Caco-2 (cell line): ENCODE measurements around the gene CAPZA3. TPM values are rescaled to one million over a fixed set of nuclear protein-coding genes. Genes with fewer than 3 reads are reported as not detected.

Source experiments
- BruUV-seq: library from RNA; stranded (reverse); fragments of 400-500 nt; replicated peaks from 2 replicates; lab custom pipeline; 2021; lab: Mats Ljungman, UMichigan
- CTCF ChIA-PET: fragments of 300-600 bp; sonication (Branson Sonifier 250); formaldehyde crosslinking; loops from one replicate; lab custom pipeline; 2022; ENCODE audit warnings: antibody characterized with exemption; lab: Charles Lee
- POLR2A ChIA-PET: fragments of 300-600 bp; sonication (Branson Sonifier 250); formaldehyde crosslinking; loops from one replicate; lab custom pipeline; 2022; ENCODE audit warnings: antibody characterized with exemption; lab: Charles Lee
- DNase-seq, 2 experiments: peaks; one replicate each; pipeline versions ENCODE4 v3.0.0 to v3.0.0-alpha.2; 2020 to 2022
- H3K27me3 ChIP-seq: replicated peaks from 2 replicates; pipeline ENCODE4 v1.6.0; 2011; ENCODE audit warnings: low read length; ENCODE audit not compliant: control insufficient read depth, insufficient read depth
- H3K36me3 ChIP-seq: 2 replicates; pipeline ENCODE4 v1.5.1; 2011; ENCODE audit warnings: low read length; ENCODE audit not compliant: control insufficient read depth, insufficient read depth
- H3K4me1 ChIP-seq: fragments of 250-450 bp; sonication (Bioruptor Pico); 2 replicates; pipeline ENCODE4 v1.5.1; 2020; ENCODE audit warnings: mild to moderate bottlenecking
- H3K4me3 ChIP-seq: 2 replicates; pipeline ENCODE4 v1.5.1; 2011; ENCODE audit warnings: low read depth, mild to moderate bottlenecking, control low read depth, low read length
- H3K9me3 ChIP-seq: fragments of 250-450 bp; sonication (Bioruptor Pico); 2 replicates; pipeline ENCODE4 v1.5.1; 2020; ENCODE audit warnings: mild to moderate bottlenecking, moderate library complexity
- H3K27ac Mint-ChIP-seq: one replicate; pipeline ENCODE4 v1.8.0; 2022; ENCODE audit warnings: mixed read lengths; ENCODE audit not compliant: unreplicated experiment
- H3K27me3 Mint-ChIP-seq: one replicate; pipeline ENCODE4 v1.8.0; 2022; ENCODE audit warnings: mixed read lengths; ENCODE audit not compliant: insufficient read depth, unreplicated experiment
- H3K36me3 Mint-ChIP-seq: one replicate; pipeline ENCODE4 v1.8.0; 2022; ENCODE audit warnings: mild to moderate bottlenecking, mixed read lengths; ENCODE audit not compliant: insufficient read depth, unreplicated experiment
- H3K4me1 Mint-ChIP-seq: one replicate; pipeline ENCODE4 v1.8.0; 2022; ENCODE audit warnings: low read depth, mixed read lengths; ENCODE audit not compliant: unreplicated experiment
- H3K4me3 Mint-ChIP-seq: one replicate; pipeline ENCODE4 v1.8.0; 2022; ENCODE audit warnings: mild to moderate bottlenecking, moderate library complexity, mixed read lengths; ENCODE audit not compliant: unreplicated experiment
- H3K9me3 Mint-ChIP-seq: one replicate; pipeline ENCODE4 v1.8.0; 2022; ENCODE audit warnings: mixed read lengths; ENCODE audit not compliant: unreplicated experiment
- CTCF ChIP-seq, 2 experiments: fragments of 200-600 bp in 1 of 2; IDR thresholded peaks; 1 replicate in 1 of 2; 2 replicates in 1 of 2; pipeline versions ENCODE4 v1.5.1 to v1.8.0; 2011 to 2022; ENCODE audit warnings: antibody characterized with exemption in 1 of 2, control low read depth in 1 of 2, inconsistent platforms in 1 of 2, low read depth in 1 of 2, low read length in 1 of 2, mild to moderate bottlenecking in 1 of 2, moderate library complexity in 1 of 2; ENCODE audit not compliant: insufficient read depth in 1 of 2, severe bottlenecking in 1 of 2, unreplicated experiment in 1 of 2
- intact Hi-C: fragments of 100-400 bp; cut with micrococcal nuclease; formaldehyde crosslinking; loops from one replicate; pipeline ENCODE4 v1.10.0; 2022; ENCODE audit not compliant: unreplicated experiment
- total RNA-seq: library from RNA; stranded (reverse); gene quantifications from 2 replicates; pipeline ENCODE4 v1.2.3, GENCODE V29; 2022

The CAPZA3 gene
- total RNA-seq, 1 experiment from 2014 or later, result not detected

GRCh38 chr12:18696971-18697602 lies 40.8 kb upstream of the CAPZA3 start:
- POLR2A ChIA-PET, result no interaction called here
- BruUV-seq, result no TSS peak

GRCh38 chr12:18700271-18700670 lies 37.6 kb upstream of the CAPZA3 start:
- H3K4me3 Mint-ChIP-seq, result no peak overlapping the region
- no peak overlapping the region for H3K4me3 ChIP-seq
- TF ChIP-seq CTCF (IDR thresholded peaks at IDR 0.05; ENCODE audit: insufficient read depth in 1 of 2, low read depth in 1 of 2, low read length in 1 of 2, severe bottlenecking in 1 of 2, unreplicated experiment in 1 of 2), result no peak
- H3K4me1 Mint-ChIP-seq, result peaks cover 7% of the 10 kb centered on the region
- H3K4me1 ChIP-seq, result peaks cover 13% of the 10 kb centered on the region; the same call in 1 of the 2 replicates
- H3K27me3 Mint-ChIP-seq, result no peaks in the 10 kb centered on the region
- H3K36me3 Mint-ChIP-seq, result no peaks in the 10 kb centered on the region
- H3K9me3 ChIP-seq, result no peaks in the 10 kb centered on the region
- intact Hi-C loops, result no loop called here
- H3K27me3 ChIP-seq, result no peaks in the 10 kb centered on the region
- no peak for DNase-seq
- BruUV-seq, result no TSS peak
- ChIA-PET POLR2A (no interaction called here), CTCF (no interaction called here)
- no peaks in the 10 kb centered on the region for H3K36me3 ChIP-seq
- no peaks in the 10 kb centered on the region for H3K9me3 Mint-ChIP-seq
- no peak overlapping the region for H3K27ac Mint-ChIP-seq

More at GRCh38 chr12:18696971-18697602, 40.8 kb upstream of the CAPZA3 start:
- Histone ChIP-seq H3K27me3 (no peaks in the 10 kb centered on the region), H3K9me3 (no peaks in the 10 kb centered on the region), H3K4me1 (no peaks in the 10 kb centered on the region), H3K4me3 (no peak overlapping the region), H3K36me3 (no peaks in the 10 kb centered on the region)
- no peak for TF ChIP-seq CTCF (IDR thresholded peaks at IDR 0.05; ENCODE audit: insufficient read depth in 1 of 2, low read depth in 1 of 2, low read length in 1 of 2, severe bottlenecking in 1 of 2, unreplicated experiment in 1 of 2)
- intact Hi-C loops, result no loop called here
- no peak for DNase-seq
- Mint-ChIP-seq H3K9me3 (no peaks in the 10 kb centered on the region), H3K27ac (no peak overlapping the region), H3K4me3 (no peak overlapping the region), H3K4me1 (no peaks in the 10 kb centered on the region), H3K36me3 (no peaks in the 10 kb centered on the region), H3K27me3 (peaks cover 6% of the 10 kb centered on the region)
- CTCF ChIA-PET, result no interaction called here

- POLR2A ChIA-PET, result no interaction called here
- H3K4me3 Mint-ChIP-seq, result no peak overlapping the region
- CTCF ChIA-PET, result no interaction called here
- Histone ChIP-seq H3K4me3 (no peak overlapping the region), H3K4me1 (peaks cover 13% of the 10 kb centered on the region; the same call in 1 of the 2 replicates), H3K36me3 (no peaks in the 10 kb centered on the region), H3K27me3 (no peaks in the 10 kb centered on the region), H3K9me3 (0 out of 2 replicates have a peak, but pooled peaks cover 5% of the 10 kb centered on the region)
- intact Hi-C loops, result no loop called here
- peaks cover 18% of the 10 kb centered on the region for H3K9me3 Mint-ChIP-seq
- no peaks in the 10 kb centered on the region for H3K36me3 Mint-ChIP-seq
- H3K27me3 Mint-ChIP-seq, result no peaks in the 10 kb centered on the region
- TF ChIP-seq CTCF (IDR thresholded peaks at IDR 0.05; ENCODE audit: insufficient read depth in 1 of 2, low read depth in 1 of 2, low read length in 1 of 2, severe bottlenecking in 1 of 2, unreplicated experiment in 1 of 2), result no peak
- BruUV-seq, result no TSS peak
- DNase-seq, result no peak
- no peak overlapping the region for H3K27ac Mint-ChIP-seq
- peaks cover 7% of the 10 kb centered on the region for H3K4me1 Mint-ChIP-seq
These were observed 34.6 kb upstream of the CAPZA3 start for GRCh38 chr12:18703321-18703720.
